Hematopoietic multipotent progenitor cell treated with erythropoietin and hydrocortisone succinate and interleukin-3 and kit ligand, for 6 days (in vitro differentiated cells): ENCODE measurements around the gene ATP10A.
"Not testable (repeated sequence)": the region's sequence is repeated elsewhere in the genome, so short reads cannot be mapped to it uniquely, and the experiment has no call there.

Experiments used
- DNase-seq: peaks from one replicate; pipeline ENCODE4 v3.0.0-alpha.2; 2015

The ATP10A gene

DNA sequence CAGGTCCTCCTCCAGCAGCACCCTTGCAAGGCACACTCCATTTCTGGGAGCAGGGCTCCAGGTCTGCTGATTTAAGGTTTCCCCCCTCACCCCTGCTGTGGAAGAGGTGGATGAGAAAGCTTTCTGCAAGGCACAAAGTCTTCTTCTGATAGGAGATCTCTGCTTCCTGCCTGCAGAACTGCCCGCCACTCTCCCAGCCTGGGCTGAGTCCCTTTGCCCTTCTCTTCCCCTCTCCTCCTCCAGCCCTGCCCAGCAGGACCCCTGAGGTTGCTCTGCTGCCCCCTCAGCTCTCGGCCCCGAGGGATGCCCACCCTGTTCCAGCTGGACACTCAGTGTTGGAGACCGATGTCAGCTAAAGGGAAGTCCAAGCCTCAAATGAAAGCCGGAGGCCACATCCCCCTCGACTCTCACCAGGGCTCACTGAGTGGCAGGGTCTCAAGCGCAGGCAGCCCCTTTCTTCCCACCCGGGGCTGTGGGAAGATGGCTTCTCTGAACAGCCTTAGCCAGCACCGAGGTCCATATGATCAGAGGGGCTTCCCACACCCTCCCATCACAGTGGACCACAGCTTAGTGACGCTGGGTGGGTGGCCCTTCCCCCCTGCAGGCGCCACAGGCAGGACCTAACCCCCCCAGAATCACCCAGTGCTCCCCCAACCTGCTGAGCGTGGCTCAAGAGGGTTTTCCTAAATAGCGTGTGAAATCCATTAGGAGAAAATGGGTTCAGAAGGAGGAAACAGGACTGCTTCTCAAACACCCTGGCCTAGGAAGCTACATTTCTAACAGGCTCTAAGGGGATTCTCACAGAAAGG is 4.0 kb downstream of the ATP10A start:
- no peak for DNase-seq

DNA sequence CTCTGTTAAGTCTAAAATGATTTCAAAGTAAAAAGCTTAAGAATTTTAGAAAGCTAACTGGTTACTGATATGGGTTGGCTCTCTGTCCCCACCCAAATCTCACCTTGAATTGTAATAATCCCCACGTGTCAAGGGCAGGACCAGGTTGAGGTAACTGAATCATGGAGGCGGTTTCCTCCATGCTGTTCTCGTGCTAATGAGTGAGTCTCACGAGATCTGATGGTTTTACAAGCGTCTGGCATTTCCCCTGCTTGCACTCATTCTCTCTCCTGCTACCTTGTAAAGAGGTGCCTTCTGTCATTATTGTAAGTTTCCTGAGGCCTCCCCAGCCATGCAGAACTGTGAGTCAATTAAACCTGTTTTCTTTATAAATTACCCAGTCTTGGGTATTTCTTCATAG is 7.1 kb downstream of the ATP10A start:
- not testable (repeated sequence) for DNase-seq

DNA sequence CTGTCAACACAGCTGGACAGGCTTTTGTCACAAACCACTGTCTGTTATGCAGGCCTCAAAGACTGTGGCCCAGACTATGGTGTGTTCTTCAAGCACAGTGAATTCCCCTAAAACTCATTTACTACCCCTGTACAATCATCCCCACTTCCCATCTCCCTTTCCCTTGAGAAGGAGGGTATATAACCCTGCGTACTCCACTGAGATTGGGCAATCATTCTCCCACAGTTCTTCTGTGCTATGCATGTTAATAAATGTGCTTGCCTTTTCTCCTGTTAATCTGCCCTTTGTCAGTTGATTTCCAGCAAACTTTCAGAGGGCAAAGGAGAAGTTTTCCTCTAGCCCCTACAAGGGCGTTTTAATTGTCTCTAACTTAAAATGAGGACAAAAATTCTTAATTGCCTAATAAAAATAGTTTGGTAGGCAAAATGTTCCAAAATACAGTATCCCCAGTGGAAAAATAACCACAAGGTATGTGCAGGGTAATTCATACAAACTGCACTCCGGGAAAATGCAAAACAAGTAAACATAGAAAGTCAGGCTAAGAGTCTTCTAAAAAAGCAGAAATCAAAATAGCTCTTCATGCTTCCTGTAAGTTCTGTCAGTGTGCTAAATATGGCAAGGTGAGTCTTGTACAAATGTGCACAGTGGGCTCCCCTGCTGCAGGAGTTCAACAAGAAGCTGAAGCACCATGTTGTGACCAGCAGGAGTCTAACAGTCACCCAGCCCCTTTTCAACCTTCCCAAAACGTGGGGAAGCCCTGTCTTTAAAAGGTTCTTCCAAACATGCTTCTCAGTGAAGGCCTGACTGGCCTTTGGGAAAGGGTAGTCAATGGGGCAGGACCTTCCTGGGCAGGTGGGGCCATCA is 10.2 kb downstream of the ATP10A start:
- no peak for DNase-seq

DNA sequence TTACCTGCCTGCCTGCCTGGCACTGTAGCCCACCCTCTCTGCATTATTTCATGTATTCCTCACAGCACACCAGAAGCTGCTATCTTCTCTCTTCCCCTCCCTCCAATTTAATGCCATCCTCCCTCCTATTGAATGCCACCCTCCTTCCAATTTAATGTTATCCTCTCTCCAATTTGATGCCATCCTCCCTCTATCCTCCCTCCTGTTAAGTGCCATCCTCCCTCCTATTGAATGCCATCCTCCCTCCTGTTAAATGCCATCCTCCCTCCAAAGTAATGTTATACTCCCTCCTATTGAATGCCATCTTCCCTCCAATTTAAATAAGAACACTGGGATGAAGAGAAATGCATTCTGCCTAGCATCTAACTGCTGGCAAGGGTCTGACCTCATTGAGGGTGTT is 11.1 kb downstream of the ATP10A start:
- DNase-seq: no peak

DNA sequence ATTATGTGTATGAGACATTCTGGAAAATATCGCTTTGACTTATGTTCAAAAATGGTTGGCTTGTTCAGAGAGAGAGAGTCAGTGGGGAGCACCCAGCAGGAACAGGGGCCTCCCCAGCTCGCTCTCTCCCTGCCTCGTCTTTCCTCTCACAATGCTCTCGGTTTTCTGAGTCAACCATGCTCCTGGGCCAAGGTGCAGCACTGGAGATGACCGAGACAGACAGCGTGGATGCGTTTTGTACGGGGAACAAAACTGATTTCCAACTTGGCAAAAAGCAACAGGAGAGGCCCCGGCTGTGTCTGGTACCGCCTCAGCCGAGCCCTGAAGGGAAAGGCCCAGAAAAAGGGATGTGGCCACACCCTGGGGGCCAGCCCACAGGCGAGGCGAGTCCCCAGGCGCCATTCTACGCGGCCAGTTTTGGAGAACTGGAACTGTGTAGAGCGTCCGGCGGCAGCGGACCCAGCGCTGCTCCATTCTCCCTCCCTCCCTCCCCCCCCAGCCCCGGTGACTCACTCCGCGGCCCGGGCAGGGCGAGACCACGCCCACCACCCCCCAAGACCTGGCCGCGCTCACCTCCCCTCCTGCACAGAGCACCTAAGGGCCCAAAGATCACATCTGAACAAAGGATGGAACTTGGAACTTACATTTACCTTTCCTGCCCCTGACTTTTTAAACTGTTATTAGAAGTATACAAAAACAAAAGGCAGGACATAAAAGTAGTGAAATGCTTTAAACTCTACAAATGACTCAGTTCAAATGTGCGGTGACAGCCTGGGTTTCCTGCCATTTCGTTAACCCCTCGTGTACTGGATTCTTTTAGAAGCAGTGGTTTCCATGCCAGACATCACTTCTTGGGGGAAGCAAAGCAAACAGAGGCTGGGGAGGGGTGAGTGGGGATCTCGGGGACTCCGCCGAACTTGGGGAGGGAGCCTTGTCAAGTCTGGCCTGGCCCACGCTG is 12.7 kb downstream of the ATP10A start:
- DNase-seq: peak; percentile 66

DNA sequence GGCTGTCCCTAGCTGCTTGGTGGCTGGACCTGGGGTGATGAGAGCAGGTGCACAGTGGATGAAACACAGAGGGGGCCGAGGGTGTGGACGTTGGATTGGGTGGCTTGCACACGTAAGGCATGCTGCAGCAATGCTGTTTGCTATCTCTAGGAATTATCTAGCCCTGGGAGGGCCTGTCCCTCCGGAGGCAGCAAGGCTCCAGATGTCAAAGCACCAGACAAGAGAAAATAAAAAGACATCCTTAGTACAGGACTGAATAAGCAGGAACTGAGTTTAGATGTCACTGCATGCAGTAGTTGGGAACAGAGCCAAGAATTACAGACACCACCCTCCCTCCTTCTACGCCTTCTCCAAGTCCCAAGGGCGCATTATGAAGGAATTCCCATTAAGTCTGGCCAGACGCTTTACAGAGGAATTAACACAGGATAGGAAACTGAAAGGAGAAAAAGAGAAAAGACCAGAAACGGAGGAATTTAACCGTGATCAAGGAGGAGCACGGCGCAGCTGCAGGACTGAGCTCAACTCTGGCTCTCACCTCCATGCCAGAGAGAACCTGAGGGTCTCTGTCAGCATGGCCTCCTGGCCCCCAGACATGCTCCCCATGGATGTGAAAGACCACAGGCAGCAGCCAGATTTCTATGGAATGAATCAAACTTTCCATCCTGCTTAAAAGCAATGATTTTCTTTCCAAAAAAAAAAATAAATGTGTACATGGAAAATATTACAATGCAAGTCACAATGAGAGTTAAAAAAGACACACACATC is 13.8 kb downstream of the ATP10A start:
- peak; percentile 21 for DNase-seq

DNA sequence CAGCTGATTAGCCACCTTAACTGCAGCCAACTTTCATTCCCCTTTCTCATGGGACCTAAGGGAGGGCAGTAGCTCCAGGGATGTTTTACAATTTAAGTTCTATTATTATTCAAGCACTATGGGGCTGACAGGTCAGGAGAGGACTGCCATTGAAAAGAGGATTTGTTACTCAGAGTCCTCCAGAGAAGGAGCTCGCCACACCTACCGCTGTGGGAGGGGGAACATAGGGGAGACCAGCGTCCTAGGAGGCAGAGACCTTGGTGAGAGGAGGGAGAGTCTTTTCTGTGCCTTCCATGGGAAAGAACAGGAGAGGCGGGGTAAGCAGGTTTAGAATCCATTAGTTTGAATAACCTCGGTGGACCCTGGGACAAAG is 14.4 kb downstream of the ATP10A start:
- DNase-seq: no peak

DNA sequence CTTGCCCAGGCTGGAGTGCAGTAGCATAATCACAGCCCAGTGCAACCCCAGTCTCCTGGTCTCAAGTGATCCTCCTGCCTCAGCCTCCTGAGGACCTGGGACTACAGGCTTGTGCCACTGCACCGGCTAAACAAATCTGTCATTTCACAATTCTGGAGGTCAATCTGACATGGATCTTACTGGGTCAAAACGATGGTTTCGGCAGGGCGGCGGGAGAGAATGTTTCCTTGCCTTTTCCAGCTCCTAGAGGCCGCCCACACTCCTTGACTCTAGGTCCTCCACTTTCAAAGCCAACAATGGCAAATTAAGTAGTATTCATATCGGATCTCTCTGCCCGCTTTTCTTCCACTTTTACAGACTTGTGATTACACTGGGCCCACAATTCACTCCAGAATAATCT is 14.8 kb downstream of the ATP10A start:
- no peak for DNase-seq

DNA sequence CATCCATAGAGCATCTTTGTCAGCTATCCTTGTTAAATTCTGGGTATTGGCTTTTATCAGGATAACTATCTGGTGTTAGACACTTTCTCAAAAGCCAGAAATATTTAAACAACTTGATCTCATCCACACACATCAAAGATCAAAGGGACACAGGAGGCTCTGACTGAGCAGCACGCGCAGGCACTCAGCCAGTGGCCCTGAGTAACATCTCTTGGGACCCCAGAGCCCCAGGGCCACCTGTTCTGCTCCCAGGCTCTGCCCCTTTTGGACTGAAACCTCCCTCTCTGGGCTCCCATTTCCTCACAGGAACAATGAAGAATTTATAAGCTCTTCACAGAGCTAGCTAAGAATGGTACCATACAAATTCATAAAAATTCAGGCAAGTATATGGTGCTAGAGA is 16.1 kb downstream of the ATP10A start:
- no peak for DNase-seq

DNA sequence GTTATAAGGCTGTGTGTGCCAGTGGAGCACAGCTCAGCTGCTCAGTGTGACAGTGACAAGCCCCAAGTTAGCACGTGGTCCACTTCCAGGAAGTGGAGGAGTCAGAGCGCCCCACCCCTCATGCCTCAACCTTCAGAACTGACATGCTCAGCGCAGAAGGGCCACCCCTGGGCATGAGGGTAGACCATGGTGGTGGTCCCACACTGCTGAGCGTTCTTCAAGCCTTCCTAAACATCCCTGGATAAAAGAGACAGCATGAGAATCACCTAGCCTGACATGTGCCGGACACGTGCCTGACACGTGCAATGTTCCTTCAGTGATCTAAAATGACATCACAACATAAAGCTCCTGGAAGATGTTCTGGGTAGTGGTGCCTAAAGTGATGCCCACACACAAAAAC is 16.8 kb downstream of the ATP10A start:
- DNase-seq: no peak

DNA sequence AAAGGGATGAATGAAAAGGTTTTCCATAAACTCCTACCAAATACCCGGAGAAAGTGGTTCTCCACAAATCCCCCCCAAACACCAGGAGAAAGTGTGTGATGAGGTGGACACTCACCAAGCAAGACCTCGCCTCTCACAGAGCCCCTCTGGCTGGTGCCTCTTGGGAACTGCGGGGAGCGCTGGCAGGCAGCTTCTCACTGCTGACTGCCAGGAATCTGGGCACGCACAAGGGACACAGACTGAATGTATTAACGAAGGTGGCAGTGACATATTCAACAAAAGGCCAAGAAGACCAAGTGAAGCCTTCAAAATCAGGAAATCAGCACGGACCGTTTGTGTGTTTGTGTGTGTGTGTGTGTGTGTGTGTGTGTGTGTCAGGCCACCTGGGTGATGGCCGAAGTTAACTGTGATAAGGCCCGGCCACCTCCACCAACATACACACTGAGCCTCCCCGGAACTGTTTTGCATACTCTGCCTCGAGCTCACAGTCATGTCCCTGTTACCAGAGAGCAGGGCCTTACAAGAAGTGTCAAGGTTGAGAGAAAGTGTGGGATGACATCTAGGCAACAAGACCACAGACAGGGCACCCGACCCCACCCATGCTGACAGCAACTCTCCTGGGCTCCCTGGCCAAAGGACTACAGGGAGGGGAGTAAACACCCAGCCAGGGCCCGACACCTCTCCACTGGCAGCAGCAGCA is 18.0 kb downstream of the ATP10A start:
- no peak for DNase-seq

DNA sequence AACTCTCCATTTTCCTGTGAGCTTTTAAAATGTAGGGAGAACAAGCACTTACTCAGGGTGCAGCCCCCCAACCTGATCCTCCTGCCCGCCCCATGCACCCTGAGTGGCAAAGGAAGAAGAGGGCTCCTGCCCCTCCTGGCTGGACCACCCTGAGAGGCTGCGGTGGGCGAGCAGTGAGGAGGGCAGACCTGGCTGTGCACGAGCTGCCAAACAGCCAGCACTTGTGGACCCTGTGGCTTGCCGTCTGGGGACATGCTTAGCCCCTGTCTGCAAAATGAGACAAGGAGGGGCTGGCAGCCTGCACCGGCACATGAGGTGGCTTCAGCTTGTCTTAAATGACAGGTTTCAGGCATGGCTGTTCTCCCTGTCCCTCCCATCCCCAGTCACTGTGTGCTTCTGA is 18.6 kb downstream of the ATP10A start:
- DNase-seq: no peak

DNA sequence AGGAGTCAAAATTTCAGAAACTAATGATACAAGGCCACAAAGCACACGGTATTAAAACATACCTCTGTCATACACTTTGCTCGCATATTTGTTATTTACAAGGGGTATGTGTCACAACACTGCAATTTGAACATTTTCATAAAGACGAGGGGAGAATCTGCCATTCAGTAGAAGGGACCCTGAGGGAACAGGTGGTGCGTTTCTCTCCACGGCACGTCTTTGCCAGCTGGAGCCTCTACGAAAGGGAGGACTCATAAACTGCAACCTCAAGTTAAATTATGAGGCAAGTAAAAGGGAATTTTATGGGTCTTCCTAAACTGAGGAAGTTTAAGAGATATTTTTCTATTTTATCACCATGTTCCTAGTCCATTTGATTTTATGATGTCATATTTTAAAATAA is 19.1 kb downstream of the ATP10A start:
- DNase-seq: no peak

DNA sequence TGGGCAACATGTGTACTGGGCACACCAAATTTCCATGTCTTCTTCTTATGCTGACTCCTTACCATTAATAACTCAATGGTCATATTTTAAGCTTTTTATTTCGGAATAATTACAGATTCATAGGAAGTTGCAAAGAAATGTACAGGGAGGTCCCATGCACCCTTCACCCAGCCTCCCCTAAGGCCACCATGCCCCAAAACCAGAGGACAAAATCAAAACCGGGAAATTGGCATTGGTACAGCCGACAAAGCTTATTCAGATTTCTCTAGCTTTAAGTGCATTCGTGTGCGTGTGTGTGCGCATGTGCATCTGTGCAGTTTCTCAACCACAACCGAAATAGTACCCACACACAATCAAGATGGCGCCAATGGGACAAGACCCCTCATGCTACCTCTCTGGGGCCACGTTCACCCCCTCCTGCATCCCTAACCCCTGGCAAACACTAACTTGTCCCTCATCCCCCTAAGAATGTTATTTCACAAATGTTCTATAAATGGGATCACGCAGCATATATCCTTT is 23.4 kb downstream of the ATP10A start:
- no peak for DNase-seq

DNA sequence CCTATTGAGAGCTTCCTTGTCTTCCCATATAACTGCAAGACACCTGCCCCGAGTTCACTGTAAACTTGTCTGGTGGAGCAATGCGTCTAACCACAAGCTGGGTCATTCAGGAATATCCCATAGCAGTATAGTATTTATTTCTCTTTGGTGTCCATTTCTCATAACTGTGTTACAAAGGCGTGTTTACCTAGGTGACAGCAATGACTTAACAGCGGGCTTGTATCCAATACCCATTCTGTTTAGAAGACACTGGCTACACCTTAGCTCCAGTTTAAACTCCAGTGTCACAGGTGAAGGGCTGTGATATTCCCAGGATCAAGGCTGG is 24.3 kb downstream of the ATP10A start:
- no peak for DNase-seq

DNA sequence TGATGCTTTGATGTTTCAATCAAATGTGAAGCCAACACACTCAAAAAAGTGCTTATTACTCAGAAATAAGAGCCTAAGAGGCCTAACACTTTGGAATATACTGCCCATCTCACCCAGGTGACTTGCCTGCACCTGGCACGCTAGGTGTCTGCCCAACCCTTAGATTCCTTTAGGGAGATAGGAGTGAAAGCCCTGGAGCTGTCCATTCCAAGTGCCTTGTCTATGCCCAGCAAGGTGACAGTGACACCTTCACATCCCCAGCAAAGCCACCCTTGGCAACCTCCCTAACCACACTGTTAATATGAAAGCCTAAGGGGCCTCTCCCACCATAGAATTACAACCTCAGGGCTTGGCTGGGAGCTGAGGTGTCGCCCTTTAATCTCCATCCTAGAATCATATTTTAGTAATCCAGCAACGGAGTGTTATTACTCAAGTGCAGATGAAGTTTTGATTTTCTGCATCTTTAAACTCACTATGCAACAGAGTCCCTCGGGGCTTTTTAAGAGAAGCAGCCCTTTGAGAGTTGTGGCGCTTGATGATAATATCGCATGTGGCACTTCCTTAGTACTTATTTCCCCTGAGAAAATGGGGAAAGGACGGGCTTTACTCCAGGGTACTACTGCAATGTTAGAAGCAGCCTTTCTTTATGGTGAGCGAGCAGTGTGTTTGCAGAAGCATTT is 24.8 kb downstream of the ATP10A start:
- DNase-seq: no peak

DNA sequence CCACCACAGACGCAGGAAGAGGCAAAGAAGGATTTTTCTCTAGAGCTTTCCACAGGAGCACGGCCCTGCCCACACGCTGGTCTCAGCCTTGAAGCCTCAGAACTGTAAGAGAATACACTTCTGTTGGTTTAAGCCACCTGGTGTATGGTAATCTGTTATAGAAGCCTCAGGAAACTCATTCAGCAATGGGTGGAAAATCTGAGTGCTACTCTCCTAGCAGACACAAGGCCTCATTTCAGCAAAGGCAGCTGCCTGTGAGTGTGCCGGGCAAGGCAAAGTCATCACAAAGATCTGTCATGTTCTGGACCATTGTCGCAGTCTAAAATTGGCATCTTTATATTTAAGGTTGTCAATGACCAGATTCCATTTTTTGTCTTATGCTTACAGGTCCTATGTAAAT is 31.0 kb downstream of the ATP10A start:
- no peak for DNase-seq

DNA sequence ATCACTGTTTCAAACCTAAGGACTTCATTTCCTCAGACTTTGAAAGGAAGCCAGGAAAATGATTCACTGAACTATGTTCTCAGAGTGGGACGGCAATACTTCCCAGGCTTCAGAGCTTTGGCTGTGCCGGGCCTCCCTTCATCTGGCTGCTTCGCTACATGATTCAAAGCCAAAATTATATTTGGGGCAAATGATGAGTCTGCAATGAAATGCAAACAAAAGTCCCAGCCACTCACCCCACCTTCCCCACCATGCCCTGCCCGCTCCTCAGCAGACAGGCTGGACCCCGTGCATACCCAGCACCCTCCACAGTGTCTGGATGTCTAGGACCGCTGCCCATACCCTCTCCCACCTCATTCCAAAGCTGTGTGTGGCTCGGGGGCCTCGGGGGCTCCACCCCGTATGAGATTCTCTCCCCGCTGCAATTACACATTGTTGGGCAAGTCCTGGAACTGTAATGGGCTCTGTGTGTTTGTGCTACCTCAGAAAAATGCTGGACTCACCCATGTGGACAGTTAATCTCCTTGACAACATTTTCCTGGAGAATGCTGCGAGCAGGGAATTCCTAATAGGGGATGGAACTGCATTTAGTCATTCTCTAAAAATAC is 32.2 kb downstream of the ATP10A start:
- no peak for DNase-seq

DNA sequence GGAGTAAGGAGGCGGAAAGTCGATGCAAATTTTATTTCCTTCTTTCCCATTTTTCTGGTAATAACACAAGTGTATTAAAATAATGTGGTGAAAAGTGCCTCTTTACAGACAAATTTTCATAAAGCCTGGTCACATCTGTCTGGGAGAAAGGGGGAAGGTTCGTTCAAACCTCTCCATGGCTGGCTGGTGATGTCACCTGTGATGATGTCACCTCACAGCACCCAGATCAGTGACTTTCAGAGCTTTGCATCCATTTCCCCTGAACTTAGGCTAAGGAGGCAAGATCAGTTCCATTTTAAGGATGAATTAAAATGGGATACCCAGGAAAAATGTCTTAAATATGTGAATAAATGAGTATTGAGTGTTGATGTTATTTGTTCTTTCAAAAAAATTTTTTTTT is 34.1 kb downstream of the ATP10A start:
- DNase-seq: no peak

DNA sequence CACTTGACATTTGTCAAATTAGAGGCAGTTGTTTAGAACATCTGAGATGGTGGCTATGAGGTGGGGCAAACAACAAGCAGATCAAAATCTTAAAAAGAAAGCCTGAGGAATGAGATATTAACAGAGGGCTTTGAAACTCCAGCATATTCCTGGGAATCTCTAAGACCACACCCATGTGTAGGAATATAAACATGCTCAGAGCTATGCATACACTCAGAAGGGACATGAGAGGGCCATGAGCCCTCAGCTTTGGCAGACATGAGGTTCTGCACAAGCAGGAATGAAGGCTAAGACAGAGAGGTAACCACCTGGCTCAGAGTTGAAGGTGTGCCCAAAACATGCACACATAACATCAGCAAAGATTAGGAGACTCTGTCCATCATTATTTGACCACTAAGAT is 37.9 kb downstream of the ATP10A start:
- DNase-seq: no peak

DNA sequence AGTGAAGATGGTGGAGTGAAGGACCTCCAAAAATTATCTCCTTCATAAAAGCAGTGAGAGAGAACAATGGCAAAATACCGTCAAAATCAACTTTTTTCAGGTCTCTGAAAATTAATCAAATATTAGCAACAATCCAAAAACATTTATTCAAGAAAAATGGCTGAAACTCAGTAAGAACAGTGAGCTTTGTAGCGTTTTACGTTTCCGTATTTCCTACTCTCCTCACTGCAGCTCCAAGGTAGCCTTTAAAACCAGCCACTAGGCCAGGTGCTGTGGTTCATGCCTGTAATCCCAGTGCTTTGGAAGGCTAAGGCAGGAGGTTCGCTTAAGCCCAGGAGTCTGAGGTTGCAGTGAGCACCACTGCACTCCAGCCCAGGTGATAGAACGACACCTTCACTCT is 38.5 kb downstream of the ATP10A start:
- no peak for DNase-seq
